C4-2B (cell line): Measurements from ENCODE around the gene ZNF892.

Experiments used
- H3K27ac ChIP-seq: fragments of 450-650 bp; 2 replicates; pipeline ENCODE4 v1.5.1; 2017
- CTCF ChIP-seq: fragments of 450-650 bp; conservative IDR thresholded peaks from 2 replicates; pipeline ENCODE4 v1.5.1; 2017; ENCODE audit warnings: mild to moderate bottlenecking
- ZFX ChIP-seq: fragments of 450-650 bp; IDR thresholded peaks from 2 replicates; pipeline ENCODE4 v1.6.1; 2017

ZNF892 gene

GRCh38 chr2:95225658-95226057, 18.3 kb downstream of the ZNF892 start:
- TF ChIP-seq ZFX (no peak), CTCF (no peak)
- H3K27ac ChIP-seq: no peak overlapping the region

- no peak overlapping the region for H3K27ac ChIP-seq
- peak; percentile 92 for TF ChIP-seq CTCF
- TF ChIP-seq ZFX: no peak
These were observed 24.4 kb downstream of the ZNF892 start for GRCh38 chr2:95231723-95232122.

- TF ChIP-seq ZFX: no peak
- TF ChIP-seq CTCF: no peak
- no peak overlapping the region for H3K27ac ChIP-seq
These were observed 24.9 kb downstream of the ZNF892 start for GRCh38 chr2:95232232-95232631.

GRCh38 chr2:95234286-95234785, 27.0 kb downstream of the ZNF892 start:
- no peak for TF ChIP-seq ZFX
- no peak for TF ChIP-seq CTCF
- H3K27ac ChIP-seq: no peak overlapping the region

- TF ChIP-seq CTCF (no peak), ZFX (no peak)
- H3K27ac ChIP-seq: no peak overlapping the region
These were observed 27.5 kb downstream of the ZNF892 start for GRCh38 chr2:95234816-95235215.

GRCh38 chr2:95238131-95238530, 30.8 kb downstream of the ZNF892 start:
- no peak overlapping the region for H3K27ac ChIP-seq
- TF ChIP-seq CTCF (no peak), ZFX (no peak)

GRCh38 chr2:95240091-95240490, 32.8 kb downstream of the ZNF892 start:
- no peak for TF ChIP-seq ZFX
- no peak for TF ChIP-seq CTCF
- H3K27ac ChIP-seq: no peak overlapping the region
